Measurements from ENCODE around the gene SLC10A2. TPM values are rescaled to one million over a fixed set of nuclear protein-coding genes. Genes with fewer than 3 reads are reported as not detected.

The SLC10A2 gene
- total RNA-seq, 1 donor from 2014 or later: not detected

DNA sequence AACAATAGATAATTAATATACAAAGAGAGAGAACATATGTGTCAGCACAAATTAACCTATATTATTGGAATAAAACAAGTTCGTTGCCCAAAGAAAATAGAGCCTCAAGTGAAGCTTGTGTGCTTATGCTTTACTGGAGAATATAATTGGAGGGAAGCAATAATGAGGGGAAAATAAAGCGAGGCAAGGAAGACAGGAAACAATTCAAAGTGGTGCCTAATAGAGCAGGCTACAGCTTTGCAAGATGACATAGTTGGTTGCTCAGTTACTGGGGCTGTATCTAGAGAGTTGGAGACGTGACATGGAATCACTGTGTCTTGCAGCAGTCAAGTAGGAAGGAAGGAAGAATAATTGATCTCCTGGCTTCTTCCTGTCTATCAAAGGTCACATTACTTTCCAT, 21.1 kb upstream of the SLC10A2 start:
- H3K4me3 ChIP-seq: no peak overlapping the region
- no peaks in the 10 kb centered on the region for H3K36me3 ChIP-seq
- no peaks in the 10 kb centered on the region for H3K27me3 ChIP-seq
- no peak for TF ChIP-seq CTCF (IDR thresholded peaks at IDR 0.05)
- ATAC-seq (no peak), DNase-seq (no peak)
- intact Hi-C loops (cut with DNase I): no loop called here
- no peak overlapping the region for H3K27ac ChIP-seq
- no peaks in the 10 kb centered on the region for H3K4me1 ChIP-seq
- no peaks in the 10 kb centered on the region for H3K9me3 ChIP-seq

DNA sequence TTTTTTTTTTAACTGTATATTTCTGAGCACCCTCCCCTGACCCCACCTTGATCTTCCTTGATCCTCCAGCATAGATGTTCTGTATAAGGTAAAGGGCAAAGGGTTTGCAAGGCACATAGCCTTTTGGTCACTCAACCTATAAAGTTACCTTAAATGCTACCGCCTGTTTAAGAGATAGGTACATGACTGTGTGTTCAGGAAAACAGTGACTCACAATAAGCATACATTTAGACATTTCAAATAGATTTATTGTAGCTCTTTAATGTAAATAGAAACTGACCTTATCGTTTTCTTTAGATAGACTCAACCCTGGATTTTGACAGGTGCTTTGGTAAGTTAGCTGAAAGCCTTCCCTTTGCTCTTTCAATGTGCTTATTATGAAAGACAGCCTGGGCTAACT, 15.2 kb upstream of the SLC10A2 start:
- Histone ChIP-seq H3K9me3 (no peaks in the 10 kb centered on the region), H3K4me3 (no peak overlapping the region), H3K27me3 (no peaks in the 10 kb centered on the region), H3K27ac (no peak overlapping the region), H3K4me1 (no peaks in the 10 kb centered on the region), H3K36me3 (no peaks in the 10 kb centered on the region)
- ATAC-seq (no peak), DNase-seq (no peak)
- no peak for TF ChIP-seq CTCF (IDR thresholded peaks at IDR 0.05)
- intact Hi-C loops (cut with DNase I): no loop called here

DNA sequence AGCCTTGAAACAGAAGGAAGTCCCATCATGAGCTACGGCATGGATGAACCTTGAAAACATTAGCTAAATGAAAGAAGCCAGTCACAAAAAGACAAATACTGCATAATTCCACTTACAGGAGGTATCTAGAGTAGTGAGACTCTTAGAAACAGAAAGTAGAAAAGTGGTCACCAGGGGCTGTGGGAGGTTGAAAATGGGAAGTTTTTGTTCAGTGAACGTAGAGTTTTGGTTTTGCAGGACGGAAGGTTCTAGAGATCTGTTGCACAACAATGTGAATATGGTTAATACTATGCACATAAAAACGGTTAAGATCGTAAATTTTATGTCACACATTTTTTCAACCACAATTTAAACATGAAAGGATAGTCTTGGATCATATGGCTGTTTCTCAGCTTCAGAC, 11.9 kb upstream of the SLC10A2 start:
- ATAC-seq: no peak
- Histone ChIP-seq H3K4me1 (no peaks in the 10 kb centered on the region), H3K36me3 (no peaks in the 10 kb centered on the region), H3K9me3 (no peaks in the 10 kb centered on the region), H3K4me3 (no peak overlapping the region), H3K27me3 (no peaks in the 10 kb centered on the region), H3K27ac (no peak overlapping the region)
- intact Hi-C loops (cut with DNase I): no loop called here
- TF ChIP-seq CTCF (IDR thresholded peaks at IDR 0.05): no peak
- DNase-seq: no peak

- H3K27me3 ChIP-seq: no peaks in the 10 kb centered on the region
- H3K36me3 ChIP-seq: no peaks in the 10 kb centered on the region
- ATAC-seq: no peak
- DNase-seq: no peak
- no peaks in the 10 kb centered on the region for H3K4me1 ChIP-seq
- intact Hi-C loops (cut with DNase I): no loop called here
- H3K9me3 ChIP-seq: no peaks in the 10 kb centered on the region
- no peak overlapping the region for H3K4me3 ChIP-seq
- no peak overlapping the region for H3K27ac ChIP-seq
- no peak for TF ChIP-seq CTCF (IDR thresholded peaks at IDR 0.05)
Measured at GRCh38 chr13:103068836-103069235, 2.6 kb upstream of the SLC10A2 start.

DNA sequence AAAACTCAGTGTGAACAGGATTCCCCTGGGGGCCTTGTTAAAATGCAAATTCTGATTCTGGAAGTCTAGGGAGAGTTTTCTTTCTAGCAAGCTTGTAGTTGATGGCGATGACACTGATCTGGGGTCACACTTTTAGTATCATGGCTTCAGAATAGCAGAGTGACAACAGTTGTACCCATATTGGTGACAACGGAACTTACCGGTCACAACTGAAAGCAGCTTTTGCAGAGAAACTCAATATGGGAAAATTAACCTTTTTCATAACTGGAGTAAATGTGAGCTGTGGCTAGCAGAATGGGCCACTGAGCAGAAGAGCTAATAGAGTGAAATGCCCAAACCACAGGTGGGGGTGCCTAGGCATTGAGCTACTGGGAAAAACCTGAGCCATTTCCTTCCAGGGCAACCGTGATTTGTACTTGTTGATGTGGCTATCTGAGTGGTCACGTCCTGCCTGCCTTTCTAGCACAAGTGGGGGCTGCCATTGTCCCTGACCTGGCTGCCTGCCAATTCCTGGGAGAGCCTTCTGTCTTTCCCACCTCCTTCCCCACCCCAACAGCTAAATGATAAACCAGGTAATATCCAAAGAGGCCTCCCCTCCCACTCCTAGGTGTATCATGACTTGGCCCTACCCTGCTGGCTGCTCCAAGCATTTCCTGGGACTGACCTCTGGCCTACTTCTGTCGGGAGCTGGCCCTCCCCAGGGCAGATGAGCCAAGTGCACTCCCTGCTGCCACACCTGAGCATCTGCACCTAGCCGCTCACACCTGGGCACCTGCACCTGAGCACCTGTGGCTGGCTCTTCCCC, 1.7 kb upstream of the SLC10A2 start:
- Histone ChIP-seq H3K27ac (no peak overlapping the region), H3K4me3 (no peak overlapping the region), H3K4me1 (no peaks in the 10 kb centered on the region), H3K36me3 (no peaks in the 10 kb centered on the region), H3K27me3 (no peaks in the 10 kb centered on the region), H3K9me3 (no peaks in the 10 kb centered on the region)
- TF ChIP-seq CTCF (IDR thresholded peaks at IDR 0.05): no peak
- DNase-seq (no peak), ATAC-seq (peak; percentile 30)
- intact Hi-C loops (cut with DNase I): no loop called here
